BE2C (cell line): ENCODE results near the gene TESK2.
"Not testable (repeated sequence)": the region's sequence is repeated elsewhere in the genome, so short reads cannot be mapped to it uniquely, and the experiment has no call there.

Experiments used
- DNase-seq: peaks from one replicate; pipeline ENCODE4 v3.0.0-alpha.2; 2020
- H3K27me3 ChIP-seq: fragments of 250-450 bp; sonication (Bioruptor Pico); 2 replicates; pipeline ENCODE4 v1.5.1; 2020; ENCODE audit warnings: mild to moderate bottlenecking
- H3K36me3 ChIP-seq: fragments of 250-450 bp; sonication (Bioruptor Pico); 2 replicates; pipeline ENCODE4 v1.5.1; 2020; ENCODE audit warnings: mild to moderate bottlenecking
- H3K4me1 ChIP-seq: fragments of 250-450 bp; sonication (Bioruptor Pico); 2 replicates; pipeline ENCODE4 v1.5.1; 2020
- H3K4me3 ChIP-seq: 2 replicates; pipeline ENCODE4 v1.5.1; 2011; ENCODE audit warnings: low read depth, low read length
- H3K9me3 ChIP-seq: fragments of 250-450 bp; sonication (Bioruptor Pico); 2 replicates; pipeline ENCODE4 v1.5.1; 2020
- CTCF ChIP-seq: IDR thresholded peaks from 2 replicates; pipeline ENCODE4 v1.5.1; 2012; ENCODE audit warnings: mild to moderate bottlenecking, low read depth, low read length

The TESK2 gene

GRCh38 chr1:45488666-45489377 lies 2.1 kb downstream of the TESK2 start:
- Histone ChIP-seq H3K36me3 (no peaks in the 10 kb centered on the region), H3K9me3 (no peaks in the 10 kb centered on the region), H3K4me3 (no peak overlapping the region), H3K27me3 (peaks cover 16% of the 10 kb centered on the region), H3K4me1 (no peaks in the 10 kb centered on the region)
- DNase-seq = no peak
- TF ChIP-seq CTCF = no peak

- Histone ChIP-seq H3K4me1 (no peaks in the 10 kb centered on the region), H3K4me3 (no peak overlapping the region), H3K36me3 (no peaks in the 10 kb centered on the region), H3K9me3 (no peaks in the 10 kb centered on the region), H3K27me3 (peaks cover 16% of the 10 kb centered on the region)
- no peak for TF ChIP-seq CTCF
- DNase-seq = no peak
These were observed 5.0 kb downstream of the TESK2 start for GRCh38 chr1:45485949-45486348.

- no peak for DNase-seq
- TF ChIP-seq CTCF = no peak
- H3K36me3 ChIP-seq = no peaks in the 10 kb centered on the region
- no peaks in the 10 kb centered on the region for H3K9me3 ChIP-seq
- no peaks in the 10 kb centered on the region for H3K4me1 ChIP-seq
- H3K27me3 ChIP-seq = no peaks in the 10 kb centered on the region
- H3K4me3 ChIP-seq = no peak overlapping the region
These were observed 11.8 kb downstream of the TESK2 start for GRCh38 chr1:45479039-45479748.

GRCh38 chr1:45478121-45478814 lies 12.7 kb downstream of the TESK2 start:
- Histone ChIP-seq H3K9me3 (no peaks in the 10 kb centered on the region), H3K4me3 (no peak overlapping the region), H3K4me1 (no peaks in the 10 kb centered on the region), H3K27me3 (no peaks in the 10 kb centered on the region), H3K36me3 (no peaks in the 10 kb centered on the region)
- DNase-seq = no peak
- no peak for TF ChIP-seq CTCF

- Histone ChIP-seq H3K4me1 (no peaks in the 10 kb centered on the region), H3K27me3 (no peaks in the 10 kb centered on the region), H3K4me3 (no peak overlapping the region), H3K36me3 (no peaks in the 10 kb centered on the region), H3K9me3 (no peaks in the 10 kb centered on the region)
- TF ChIP-seq CTCF = no peak
- no peak for DNase-seq
These were observed 13.3 kb downstream of the TESK2 start for GRCh38 chr1:45477646-45478045.

- H3K9me3 ChIP-seq, H3K4me1 ChIP-seq, H3K4me3 ChIP-seq: not testable (repeated sequence)
These were observed 16.8 kb downstream of the TESK2 start for GRCh38 chr1:45474194-45474593.

More at GRCh38 chr1:45474194-45474593, 16.8 kb downstream of the TESK2 start:
- H3K36me3 ChIP-seq, DNase-seq, H3K27me3 ChIP-seq: not testable (repeated sequence)
